GM18526 (cell line): ENCODE data around the gene GPR45.

Experiments used
- POLR2A ChIP-seq: IDR thresholded peaks from 3 replicates; pipeline ENCODE4 v1.6.1; 2011; ENCODE audit not compliant: insufficient read length; ENCODE audit errors: extremely low read depth

Gene GPR45

DNA sequence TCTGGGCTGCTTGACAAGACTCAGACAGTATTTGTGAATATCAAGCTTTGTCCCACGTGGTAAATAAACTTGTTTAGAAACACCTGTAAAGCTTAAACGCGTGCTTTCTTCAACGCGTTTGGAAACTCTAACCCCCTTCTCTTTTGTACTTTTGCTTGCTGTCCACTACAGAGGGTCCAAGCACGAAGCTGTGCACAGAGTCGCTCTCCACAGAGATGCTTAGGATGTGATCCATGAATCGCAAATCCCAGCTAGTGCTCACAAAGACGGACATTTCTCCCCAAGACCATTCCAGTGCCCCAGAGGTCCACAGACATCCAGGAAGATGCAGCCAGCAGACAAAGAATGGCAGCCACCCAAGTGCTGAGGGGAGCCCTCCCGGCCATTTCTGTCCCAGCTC lies at the start of gene GPR45:
GPR45 (plus strand) TSS at position 301 of the 400 bp plus-strand sequence. CDS start 116 bp downstream, outside the sequence.
- no peak for TF ChIP-seq POLR2A

DNA sequence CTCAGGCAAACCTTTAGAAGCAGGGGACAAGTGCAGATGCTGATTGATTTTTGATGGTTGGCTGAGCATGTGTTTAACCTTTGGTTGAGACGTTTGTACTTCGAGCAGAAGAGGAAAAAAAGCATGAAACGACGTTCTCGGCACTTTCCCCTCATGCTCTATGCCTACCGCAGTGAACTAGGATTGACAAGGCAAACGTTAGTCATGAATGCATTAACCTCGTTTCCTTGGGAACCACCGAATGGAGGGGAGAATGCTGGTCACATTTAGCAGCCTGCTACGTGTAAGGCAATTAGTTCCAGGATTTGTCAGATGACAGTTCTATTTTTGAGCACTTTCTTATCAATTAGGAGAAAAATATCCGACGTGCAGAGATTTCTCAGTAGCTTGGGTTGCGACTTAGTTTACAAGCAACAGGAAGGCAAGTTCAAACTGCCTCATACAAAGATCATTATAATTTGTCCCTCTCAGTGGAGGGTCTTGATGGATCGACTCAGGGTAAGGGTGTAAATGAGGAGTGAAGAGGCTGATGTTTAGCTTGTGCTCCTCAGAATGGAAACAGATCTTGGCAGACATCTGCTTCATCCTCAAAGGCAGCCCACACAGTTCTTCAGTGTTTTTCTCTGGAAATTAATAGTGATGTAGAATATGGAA lies 47.4 kb upstream of the GPR45 start:
- no peak for TF ChIP-seq POLR2A

GRCh38 chr2:105196651-105197050 lies 44.9 kb upstream of the GPR45 start:
- TF ChIP-seq POLR2A, result no peak

- TF ChIP-seq POLR2A, result no peak
These were observed 25.9 kb upstream of the GPR45 start for GRCh38 chr2:105215586-105216192.

DNA sequence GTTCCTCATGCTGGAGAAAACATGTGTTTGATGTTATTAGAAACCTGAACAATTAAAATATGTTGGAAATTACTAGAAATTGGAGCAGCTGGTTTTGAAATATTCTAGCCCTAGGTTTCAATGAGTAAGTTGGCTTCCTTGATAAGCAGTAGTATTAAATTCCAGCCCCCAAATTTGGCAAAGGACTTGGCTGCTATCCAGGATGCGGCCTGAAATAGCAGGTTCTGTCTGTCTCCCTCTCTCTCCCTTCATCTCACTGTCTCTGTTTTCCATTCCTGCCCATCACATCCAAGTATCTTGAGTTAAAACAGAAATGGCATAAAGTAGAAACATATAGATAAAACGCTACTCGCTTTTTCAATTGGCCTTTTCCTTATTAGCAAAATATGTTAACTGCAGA lies 20.9 kb upstream of the GPR45 start:
- TF ChIP-seq POLR2A, result no peak

DNA sequence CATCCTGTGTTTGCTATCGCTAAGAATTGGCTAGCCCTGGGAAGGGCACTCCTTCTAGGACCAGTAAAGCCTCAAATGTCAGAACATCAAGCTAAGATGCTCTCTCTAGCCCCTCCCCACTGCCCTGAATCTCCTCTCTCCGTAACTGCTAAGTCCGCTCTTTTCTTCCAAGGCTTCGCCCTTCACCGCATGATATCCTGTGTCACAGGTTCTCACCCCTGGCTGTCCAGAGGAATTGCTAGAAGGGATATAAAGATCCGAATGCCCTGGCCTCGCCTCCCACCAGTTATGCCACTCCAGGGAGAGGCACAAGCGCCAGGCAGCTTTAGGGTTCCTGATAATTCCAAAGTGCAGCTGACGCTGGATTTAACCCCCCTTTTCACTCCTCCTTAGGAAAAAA lies 17.1 kb upstream of the GPR45 start:
- no peak for TF ChIP-seq POLR2A

GRCh38 chr2:105231232-105231619 lies 10.3 kb upstream of the GPR45 start:
- no peak for TF ChIP-seq POLR2A

DNA sequence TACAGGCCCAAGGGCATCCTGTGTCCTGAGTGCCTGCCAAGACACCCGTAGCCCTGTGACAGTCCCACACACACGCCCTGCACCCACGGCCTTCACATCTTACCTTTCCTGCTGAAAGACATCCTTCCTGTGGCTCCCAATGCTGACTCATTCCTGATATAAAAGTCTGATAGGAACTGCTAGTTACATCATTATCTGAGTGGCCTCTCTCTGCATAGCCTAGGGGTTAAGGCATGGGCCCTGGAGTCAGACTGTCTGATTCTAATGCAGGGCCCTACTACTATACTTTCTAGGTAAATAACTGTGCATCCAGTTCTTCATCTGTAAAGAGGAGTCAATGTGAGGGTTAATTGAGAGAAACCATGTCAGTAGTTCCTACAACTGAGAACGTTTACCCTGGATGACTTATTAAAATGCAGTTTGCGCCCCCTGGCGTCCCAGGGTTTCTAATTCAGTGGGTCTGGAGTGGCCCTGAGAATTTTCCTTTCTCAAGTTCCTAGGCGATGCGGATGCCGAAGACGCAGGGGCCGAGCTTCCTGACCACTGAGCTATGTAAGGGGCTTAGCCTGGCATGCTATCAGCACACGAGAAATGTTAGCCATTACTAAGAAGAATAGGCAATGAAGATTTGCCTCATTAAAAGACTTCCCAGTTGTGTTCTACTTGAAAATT lies 6.0 kb upstream of the GPR45 start:
- TF ChIP-seq POLR2A, result no peak

DNA sequence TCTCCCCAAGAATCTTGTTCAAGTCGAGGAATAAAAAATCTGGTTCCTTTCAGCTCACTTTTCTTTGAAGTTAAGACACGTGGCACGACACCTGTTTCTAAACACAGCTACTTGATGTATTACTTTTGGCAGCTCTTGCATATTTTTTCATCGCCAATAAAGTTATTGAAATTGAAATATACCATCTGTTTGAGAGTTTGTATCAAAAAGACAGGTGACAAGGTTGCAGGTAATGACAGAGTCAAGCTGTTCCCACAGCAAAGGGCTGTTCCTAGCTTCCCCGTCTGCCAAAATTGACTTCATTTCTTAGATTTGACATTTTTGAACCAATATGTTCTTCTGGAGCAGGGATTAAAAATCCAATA lies 5.5 kb upstream of the GPR45 start:
- no peak for TF ChIP-seq POLR2A

GRCh38 chr2:105237045-105237765 lies 4.3 kb upstream of the GPR45 start:
- no peak for TF ChIP-seq POLR2A

DNA sequence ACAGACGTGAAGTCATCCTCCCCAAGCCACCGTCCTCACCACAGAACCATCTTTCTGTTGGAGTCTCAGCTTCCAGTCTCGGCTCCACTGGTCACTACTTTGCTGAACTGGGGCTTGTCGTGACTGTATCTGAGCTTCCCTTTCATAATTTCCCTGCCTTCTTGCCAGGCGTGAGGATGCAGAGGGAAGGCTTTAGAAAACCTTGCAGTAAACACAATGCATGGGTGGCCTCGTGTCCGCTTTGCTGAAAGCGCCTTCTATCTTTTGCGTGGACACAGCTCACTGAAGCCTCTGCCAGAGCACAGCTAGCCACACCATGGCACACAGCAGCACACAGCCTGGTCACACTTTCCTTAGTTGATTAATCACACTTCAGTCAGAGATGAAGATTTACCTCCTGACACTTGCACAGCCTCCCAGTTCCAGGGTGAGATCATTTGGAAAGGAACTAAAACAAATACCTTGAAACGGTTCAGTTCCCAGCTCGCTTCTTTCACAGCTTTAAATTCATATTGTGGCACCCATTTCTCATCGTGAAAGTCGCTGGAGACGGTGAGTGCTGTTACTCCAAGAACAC lies 2.8 kb upstream of the GPR45 start:
- no peak for TF ChIP-seq POLR2A

GRCh38 chr2:105239924-105240323 lies 1.6 kb upstream of the GPR45 start:
- no peak for TF ChIP-seq POLR2A

DNA sequence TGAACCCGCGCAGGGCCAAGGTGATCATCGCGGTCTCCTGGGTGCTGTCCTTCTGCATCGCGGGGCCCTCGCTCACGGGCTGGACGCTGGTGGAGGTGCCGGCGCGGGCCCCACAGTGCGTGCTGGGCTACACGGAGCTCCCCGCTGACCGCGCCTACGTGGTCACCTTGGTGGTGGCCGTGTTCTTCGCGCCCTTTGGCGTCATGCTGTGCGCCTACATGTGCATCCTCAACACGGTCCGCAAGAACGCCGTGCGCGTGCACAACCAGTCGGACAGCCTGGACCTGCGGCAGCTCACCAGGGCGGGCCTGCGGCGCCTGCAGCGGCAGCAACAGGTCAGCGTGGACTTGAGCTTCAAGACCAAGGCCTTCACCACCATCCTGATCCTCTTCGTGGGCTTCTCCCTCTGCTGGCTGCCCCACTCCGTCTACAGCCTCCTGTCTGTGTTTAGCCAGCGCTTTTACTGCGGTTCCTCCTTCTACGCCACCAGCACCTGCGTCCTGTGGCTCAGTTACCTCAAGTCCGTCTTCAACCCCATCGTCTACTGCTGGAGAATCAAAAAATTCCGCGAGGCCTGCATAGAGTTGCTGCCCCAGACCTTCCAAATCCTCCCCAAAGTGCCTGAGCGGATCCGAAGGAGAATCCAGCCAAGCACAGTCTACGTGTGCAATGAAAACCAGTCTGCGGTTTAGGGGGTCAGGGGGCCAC lies 897 bp downstream of the GPR45 start:
- no peak for TF ChIP-seq POLR2A

- no peak for TF ChIP-seq POLR2A
These were observed 2.4 kb downstream of the GPR45 start for GRCh38 chr2:105243961-105244360.

DNA sequence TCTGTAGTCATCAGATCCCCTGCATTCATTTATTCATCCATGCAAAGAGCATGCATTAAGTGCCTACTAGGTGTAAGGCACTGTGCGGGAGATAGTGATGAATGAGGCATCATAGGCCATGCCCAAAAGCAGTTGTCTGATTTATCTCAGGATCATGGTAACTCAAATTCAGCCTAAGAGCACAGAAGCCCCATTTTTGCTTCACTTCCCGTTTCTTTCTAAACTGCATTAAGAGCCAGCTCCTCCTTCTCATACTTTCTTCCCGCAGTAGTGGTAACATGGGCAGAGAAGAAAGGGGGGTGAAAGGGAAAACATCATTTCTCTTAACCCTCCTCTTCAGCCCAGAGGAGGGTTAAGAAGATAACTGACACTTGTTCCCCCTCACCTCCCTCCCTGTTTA lies 2.9 kb downstream of the GPR45 start:
- TF ChIP-seq POLR2A, result no peak

GRCh38 chr2:105248316-105249070 lies 7.0 kb downstream of the GPR45 start:
- TF ChIP-seq POLR2A, result no peak
